Measurements from ENCODE around the gene NCAM1.

NCAM1 gene

GRCh38 chr11:113314389-113315301, 353.4 kb downstream of the NCAM1 start, which contains the start of gene TTC12:
TTC12 (plus strand) TSS chr11:113314583; CDS start chr11:113316258, 1,675 bp downstream.
- no peak for TF ChIP-seq CTCF (IDR thresholded peaks at IDR 0.05)

GRCh38 chr11:113315811-113316210, 354.6 kb downstream of the NCAM1 start:
- no peak for TF ChIP-seq CTCF (IDR thresholded peaks at IDR 0.05)

- no peak for TF ChIP-seq CTCF (IDR thresholded peaks at IDR 0.05)
Measured at GRCh38 chr11:113316256-113316655, 355.0 kb downstream of the NCAM1 start.

GRCh38 chr11:113317339-113317738, 356.1 kb downstream of the NCAM1 start:
- no peak for TF ChIP-seq CTCF (IDR thresholded peaks at IDR 0.05)

GRCh38 chr11:113319085-113319484, 357.9 kb downstream of the NCAM1 start:
- no peak for TF ChIP-seq CTCF (IDR thresholded peaks at IDR 0.05)

- no peak for TF ChIP-seq CTCF (IDR thresholded peaks at IDR 0.05)
Measured at GRCh38 chr11:113322158-113322557, 360.9 kb downstream of the NCAM1 start.

- no peak for TF ChIP-seq CTCF (IDR thresholded peaks at IDR 0.05)
Measured at GRCh38 chr11:113324250-113324649, 363.0 kb downstream of the NCAM1 start.
